GM12873 (cell line): ENCODE measurements around the gene PLPP2.

Experiments
- CTCF ChIP-seq: IDR thresholded peaks from 2 replicates; pipeline ENCODE4 v1.5.1; 2012; ENCODE audit warnings: low read depth, mild to moderate bottlenecking, moderate library complexity, low read length, control low read depth; ENCODE audit not compliant: insufficient read depth; ENCODE audit errors: missing control alignments

The PLPP2 gene

GRCh38 chr19:275000-275399, 16.2 kb downstream of the PLPP2 start:
- no peak for TF ChIP-seq CTCF

- TF ChIP-seq CTCF = no peak
Observed at GRCh38 chr19:273393-273792, 17.8 kb downstream of the PLPP2 start.

DNA sequence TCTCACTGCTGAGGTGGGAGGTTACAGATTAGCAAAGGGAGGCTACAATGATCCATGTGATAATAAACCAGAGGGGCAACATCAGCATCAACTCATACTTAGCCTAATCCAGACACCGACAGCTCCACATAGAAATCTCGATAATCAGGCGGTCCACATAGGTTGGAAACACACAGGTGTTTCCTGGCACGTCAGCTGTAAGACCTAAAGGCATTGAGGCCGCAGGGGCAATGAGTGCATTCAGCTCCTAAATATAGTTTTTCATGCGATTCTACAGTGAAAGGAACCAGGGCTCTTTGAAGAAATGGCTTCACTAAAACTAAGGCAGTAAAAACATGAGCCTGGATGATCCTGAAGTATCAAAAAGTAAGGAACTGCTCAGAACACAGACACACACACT, 19.3 kb downstream of the PLPP2 start:
- TF ChIP-seq CTCF = no peak

DNA sequence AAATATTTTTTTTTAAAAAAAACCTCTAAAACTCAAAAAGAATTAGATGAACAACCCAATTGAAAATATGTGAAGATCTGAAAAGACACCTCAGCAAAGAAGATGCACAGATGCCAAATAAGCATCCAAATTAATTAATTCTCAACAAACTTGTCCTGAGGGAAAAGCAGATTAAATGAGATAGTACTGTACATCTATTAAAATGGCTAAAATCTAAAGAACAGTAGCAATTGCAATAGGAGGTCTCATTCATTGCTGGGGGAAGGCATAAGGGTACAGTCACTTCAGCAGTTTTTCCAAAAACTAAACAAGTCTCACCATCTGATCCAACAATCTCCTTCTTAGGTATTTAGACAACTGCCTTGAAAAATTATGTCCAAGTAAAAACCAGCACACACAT, 22.0 kb downstream of the PLPP2 start:
- no peak for TF ChIP-seq CTCF

DNA sequence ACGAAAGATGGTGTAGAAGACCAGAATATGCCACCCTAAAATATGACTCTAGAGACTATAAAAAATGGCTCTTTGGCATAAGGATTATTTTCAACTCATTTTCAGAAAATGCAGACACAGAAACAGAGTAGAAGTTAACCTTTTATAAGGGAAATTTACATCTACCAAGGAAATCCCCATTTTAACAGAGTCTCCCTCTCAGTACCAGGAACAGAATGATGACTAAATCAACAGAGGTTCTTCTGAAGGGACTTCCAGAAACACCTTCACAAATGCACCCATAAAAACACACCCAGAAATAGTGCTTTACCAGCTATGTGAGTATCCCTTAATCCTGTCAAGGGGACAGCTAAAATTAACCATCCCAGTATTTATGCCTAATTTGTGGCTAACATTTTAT, 29.1 kb downstream of the PLPP2 start:
- no peak for TF ChIP-seq CTCF

- TF ChIP-seq CTCF = no peak
Observed at GRCh38 chr19:246551-246950, 44.7 kb downstream of the PLPP2 start.

- no peak for TF ChIP-seq CTCF
Observed at GRCh38 chr19:245457-245856, 45.7 kb downstream of the PLPP2 start.
